ENCODE results near the gene OR14A2.

DNA sequence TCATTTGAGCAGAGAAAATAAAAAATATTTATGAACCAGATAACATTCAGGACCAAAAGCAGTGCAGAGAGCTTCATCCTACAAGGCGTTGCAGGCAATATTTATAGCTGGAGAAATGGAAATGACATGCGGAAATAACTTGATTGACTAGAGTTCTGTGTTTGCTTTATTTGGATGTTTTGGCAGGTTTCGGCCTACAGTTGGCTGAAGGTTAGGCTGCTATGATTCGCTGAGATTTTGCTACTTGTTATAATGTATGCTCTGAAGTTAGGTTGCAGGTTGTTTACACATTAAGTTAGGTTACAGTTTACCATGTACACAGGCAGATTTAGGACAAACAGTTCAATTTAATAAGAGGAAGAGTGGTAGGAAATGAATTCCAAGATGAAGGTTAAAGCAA, 67.8 kb downstream of the OR14A2 start:
- TF ChIP-seq, protein P1, sequence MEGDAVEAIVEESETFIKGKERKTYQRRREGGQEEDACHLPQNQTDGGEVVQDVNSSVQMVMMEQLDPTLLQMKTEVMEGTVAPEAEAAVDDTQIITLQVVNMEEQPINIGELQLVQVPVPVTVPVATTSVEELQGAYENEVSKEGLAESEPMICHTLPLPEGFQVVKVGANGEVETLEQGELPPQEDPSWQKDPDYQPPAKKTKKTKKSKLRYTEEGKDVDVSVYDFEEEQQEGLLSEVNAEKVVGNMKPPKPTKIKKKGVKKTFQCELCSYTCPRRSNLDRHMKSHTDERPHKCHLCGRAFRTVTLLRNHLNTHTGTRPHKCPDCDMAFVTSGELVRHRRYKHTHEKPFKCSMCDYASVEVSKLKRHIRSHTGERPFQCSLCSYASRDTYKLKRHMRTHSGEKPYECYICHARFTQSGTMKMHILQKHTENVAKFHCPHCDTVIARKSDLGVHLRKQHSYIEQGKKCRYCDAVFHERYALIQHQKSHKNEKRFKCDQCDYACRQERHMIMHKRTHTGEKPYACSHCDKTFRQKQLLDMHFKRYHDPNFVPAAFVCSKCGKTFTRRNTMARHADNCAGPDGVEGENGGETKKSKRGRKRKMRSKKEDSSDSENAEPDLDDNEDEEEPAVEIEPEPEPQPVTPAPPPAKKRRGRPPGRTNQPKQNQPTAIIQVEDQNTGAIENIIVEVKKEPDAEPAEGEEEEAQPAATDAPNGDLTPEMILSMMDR (conservative IDR thresholded peaks at IDR 0.05): no peak
- no peak for TF ChIP-seq ZFX (IDR thresholded peaks at IDR 0.05)

All from C4-2B (cell line).